SK-N-SH (cell line): ENCODE data around the gene SGF29.

Source experiments
- CHD2 ChIP-seq: fragments of 150-350 bp; IDR thresholded peaks from 2 replicates; pipeline ENCODE4 v1.6.1; 2018; ENCODE audit warnings: low read length; ENCODE audit not compliant: partially characterized antibody
- CTCF ChIP-seq: fragments of 200-600 bp; sonication (generic); IDR thresholded peaks from 2 replicates; pipeline ENCODE4 v1.6.1; 2017; ENCODE audit warnings: antibody characterized with exemption, mild to moderate bottlenecking, moderate library complexity
- EP300 ChIP-seq, 2 experiments: IDR thresholded peaks; 2 replicates each; pipeline versions ENCODE4 v1.4.0 to v1.6.1; 2012; ENCODE audit warnings: borderline replicate concordance in 1 of 2, low read depth in 1 of 2, low read length in 1 of 2
- FOXM1 ChIP-seq: IDR thresholded peaks from 2 replicates; pipeline ENCODE4 v1.4.0; 2012; ENCODE audit warnings: low read depth, mild to moderate bottlenecking
- NRF1 ChIP-seq: IDR thresholded peaks from 2 replicates; pipeline ENCODE4 v1.6.1; 2012; ENCODE audit warnings: low read depth, mild to moderate bottlenecking, low read length
- POLR2AphosphoS5 ChIP-seq: IDR thresholded peaks from 2 replicates; pipeline ENCODE4 v1.6.1; 2012; ENCODE audit warnings: low read depth, low read length
- RAD21 ChIP-seq: IDR thresholded peaks from 2 replicates; pipeline ENCODE4 v1.6.1; 2012; ENCODE audit warnings: mild to moderate bottlenecking, low read length
- SMC3 ChIP-seq: IDR thresholded peaks from 2 replicates; pipeline ENCODE4 v1.6.1; 2012; ENCODE audit warnings: low read depth, low read length, improper control_type of control experiment
- YY1 ChIP-seq: IDR thresholded peaks from 2 replicates; pipeline ENCODE4 v1.4.0; 2012; ENCODE audit warnings: low read depth, mild to moderate bottlenecking
- TF ChIP-seq, protein P1 (sequence below): IDR thresholded peaks from 2 replicates; pipeline ENCODE4 v1.4.0; 2012; ENCODE audit warnings: low read depth

- TF ChIP-seq CTCF (no peak), SMC3 (no peak), POLR2AphosphoS5 (no peak), RAD21 (no peak), CHD2 (no peak), YY1 (no peak), EP300 (IDR thresholded peaks at IDR 0.05; ENCODE audit: borderline replicate concordance in 1 of 2, low read depth in 1 of 2, low read length in 1 of 2) (no peak), FOXM1 (no peak), NRF1 (no peak)
- TF ChIP-seq, protein P1, sequence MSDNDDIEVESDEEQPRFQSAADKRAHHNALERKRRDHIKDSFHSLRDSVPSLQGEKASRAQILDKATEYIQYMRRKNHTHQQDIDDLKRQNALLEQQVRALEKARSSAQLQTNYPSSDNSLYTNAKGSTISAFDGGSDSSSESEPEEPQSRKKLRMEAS: no peak
These were observed 37.6 kb downstream of the SGF29 start for GRCh38 chr16:28591355-28591754.
